Measurements from ENCODE around the gene RBBP7.
"Not testable (repeated sequence)": the region's sequence is repeated elsewhere in the genome, so short reads cannot be mapped to it uniquely, and the experiment has no call there.

Gene RBBP7

DNA sequence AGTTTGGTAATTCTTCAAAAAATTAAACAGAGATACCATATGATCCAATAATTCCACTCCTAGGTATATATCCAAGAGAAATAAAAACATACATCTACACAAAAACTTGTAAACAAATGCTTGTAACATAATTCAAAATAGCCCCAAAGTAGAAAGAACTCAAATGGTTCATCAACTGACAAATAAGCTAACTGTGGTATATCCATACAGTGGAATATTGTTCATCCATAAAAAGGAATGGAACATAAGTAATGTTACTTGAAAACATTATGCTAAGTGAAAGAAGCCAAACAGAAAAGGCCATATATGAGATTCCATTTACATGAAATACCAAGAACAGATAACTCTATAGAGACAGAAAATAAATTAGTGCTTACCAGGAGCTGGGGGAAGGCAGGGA, 13.4 kb downstream of the RBBP7 start:
- Histone ChIP-seq H3K9me3 (no peaks in the 10 kb centered on the region), H3K36me3 (peaks cover 53% of the 10 kb centered on the region), H3K27me3 (no peaks in the 10 kb centered on the region), H3K4me3 (ENCODE audit: low read depth, low read length) (no peak overlapping the region), H3K4me1 (no peaks in the 10 kb centered on the region)
- DNase-seq = no peak
- TF ChIP-seq, protein P1, sequence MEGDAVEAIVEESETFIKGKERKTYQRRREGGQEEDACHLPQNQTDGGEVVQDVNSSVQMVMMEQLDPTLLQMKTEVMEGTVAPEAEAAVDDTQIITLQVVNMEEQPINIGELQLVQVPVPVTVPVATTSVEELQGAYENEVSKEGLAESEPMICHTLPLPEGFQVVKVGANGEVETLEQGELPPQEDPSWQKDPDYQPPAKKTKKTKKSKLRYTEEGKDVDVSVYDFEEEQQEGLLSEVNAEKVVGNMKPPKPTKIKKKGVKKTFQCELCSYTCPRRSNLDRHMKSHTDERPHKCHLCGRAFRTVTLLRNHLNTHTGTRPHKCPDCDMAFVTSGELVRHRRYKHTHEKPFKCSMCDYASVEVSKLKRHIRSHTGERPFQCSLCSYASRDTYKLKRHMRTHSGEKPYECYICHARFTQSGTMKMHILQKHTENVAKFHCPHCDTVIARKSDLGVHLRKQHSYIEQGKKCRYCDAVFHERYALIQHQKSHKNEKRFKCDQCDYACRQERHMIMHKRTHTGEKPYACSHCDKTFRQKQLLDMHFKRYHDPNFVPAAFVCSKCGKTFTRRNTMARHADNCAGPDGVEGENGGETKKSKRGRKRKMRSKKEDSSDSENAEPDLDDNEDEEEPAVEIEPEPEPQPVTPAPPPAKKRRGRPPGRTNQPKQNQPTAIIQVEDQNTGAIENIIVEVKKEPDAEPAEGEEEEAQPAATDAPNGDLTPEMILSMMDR (IDR thresholded peaks at IDR 0.05; ENCODE audit: low read depth, low read length) = no peak

DNA sequence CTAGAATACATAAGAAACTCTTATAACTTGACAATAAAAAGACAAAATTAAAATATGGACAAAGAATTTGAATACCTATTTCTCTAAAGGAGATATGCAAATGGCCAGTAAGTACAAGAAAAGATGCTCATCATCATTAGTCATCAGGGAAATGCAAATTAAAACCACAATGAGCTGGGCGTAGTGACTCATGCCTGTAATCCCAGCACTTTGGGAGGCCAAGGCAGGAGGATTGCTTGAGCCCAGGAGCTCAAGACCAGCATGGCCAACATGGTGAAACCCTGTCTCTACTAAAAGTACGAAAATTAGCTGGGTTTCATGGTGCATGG, 14.1 kb downstream of the RBBP7 start:
- H3K36me3 ChIP-seq = peaks cover 46% of the 10 kb centered on the region
- DNase-seq = not testable (repeated sequence)

GRCh38 chrX:16855363-16856075, 14.6 kb downstream of the RBBP7 start:
- Histone ChIP-seq H3K27me3 (no peaks in the 10 kb centered on the region), H3K4me3 (ENCODE audit: low read depth, low read length) (no peak overlapping the region), H3K36me3 (peaks cover 44% of the 10 kb centered on the region), H3K4me1 (no peaks in the 10 kb centered on the region), H3K9me3 (no peaks in the 10 kb centered on the region)
- TF ChIP-seq, protein P1 (IDR thresholded peaks at IDR 0.05; ENCODE audit: low read depth, low read length) = no peak
- DNase-seq = no peak

More for the DNA sequence above, 14.1 kb downstream of the RBBP7 start:
- not testable (repeated sequence) for H3K9me3 ChIP-seq; H3K4me1 ChIP-seq; H3K4me3 ChIP-seq (ENCODE audit: low read depth, low read length); H3K27me3 ChIP-seq

- Histone ChIP-seq H3K27me3 (no peaks in the 10 kb centered on the region), H3K36me3 (peaks cover 30% of the 10 kb centered on the region), H3K4me3 (ENCODE audit: low read depth, low read length) (no peak overlapping the region), H3K4me1 (no peaks in the 10 kb centered on the region), H3K9me3 (no peaks in the 10 kb centered on the region)
- TF ChIP-seq, protein P1 (IDR thresholded peaks at IDR 0.05; ENCODE audit: low read depth, low read length) = no peak
- DNase-seq = no peak
Measured at GRCh38 chrX:16853537-16853936, 16.6 kb downstream of the RBBP7 start.

DNA sequence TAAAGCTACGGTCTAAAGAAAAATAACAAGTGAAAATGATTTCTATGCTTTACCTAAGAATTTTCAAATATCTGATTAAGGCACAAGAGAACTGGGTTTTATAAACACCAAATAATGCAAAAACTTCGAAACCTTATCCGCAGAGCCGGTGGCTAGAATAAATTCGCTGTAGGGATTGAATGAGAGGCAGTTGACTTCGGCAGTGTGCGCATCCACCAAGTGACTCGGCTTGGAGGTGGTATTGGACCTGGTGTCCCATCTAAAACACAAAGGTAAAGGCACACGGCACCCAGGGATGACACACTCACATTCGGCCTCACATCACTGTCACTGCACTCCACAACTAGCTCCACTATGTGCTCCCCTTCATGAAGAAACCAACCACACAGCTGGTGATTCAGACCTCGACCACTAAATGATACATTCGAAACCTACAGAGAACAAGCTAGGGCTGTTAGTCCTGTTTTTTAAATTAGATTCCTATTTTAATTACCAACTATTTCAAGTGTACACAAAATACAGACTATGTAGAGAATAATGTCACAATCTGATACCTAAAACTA, 17.5 kb downstream of the RBBP7 start:
- no peaks in the 10 kb centered on the region for H3K4me1 ChIP-seq
- no peaks in the 10 kb centered on the region for H3K27me3 ChIP-seq
- DNase-seq = no peak
- H3K9me3 ChIP-seq = no peaks in the 10 kb centered on the region
- H3K36me3 ChIP-seq = peaks cover 22% of the 10 kb centered on the region
- no peak overlapping the region for H3K4me3 ChIP-seq (ENCODE audit: low read depth, low read length)
- TF ChIP-seq, protein P1 (IDR thresholded peaks at IDR 0.05; ENCODE audit: low read depth, low read length) = no peak

DNA sequence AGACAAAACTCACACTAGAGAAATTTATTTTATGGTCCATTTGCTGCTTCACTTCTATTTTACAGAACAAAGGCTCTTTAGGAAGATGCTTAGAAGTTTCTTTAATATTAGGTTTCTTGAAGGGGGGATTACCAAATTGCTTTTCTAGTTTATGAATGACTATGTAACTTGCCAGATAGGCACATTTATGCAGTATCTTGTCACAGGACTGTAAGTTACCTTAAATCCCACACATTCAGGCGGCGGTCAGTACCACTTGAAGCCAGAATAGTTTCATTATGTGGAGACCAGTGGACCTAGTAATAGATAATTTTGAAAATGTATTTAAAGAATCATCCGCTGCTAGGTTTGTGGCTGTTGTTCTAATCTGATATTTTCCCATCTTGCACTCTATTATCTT, 18.3 kb downstream of the RBBP7 start:
- Histone ChIP-seq H3K4me1 (no peaks in the 10 kb centered on the region), H3K36me3 (peaks cover 13% of the 10 kb centered on the region), H3K27me3 (no peaks in the 10 kb centered on the region), H3K4me3 (ENCODE audit: low read depth, low read length) (no peak overlapping the region), H3K9me3 (no peaks in the 10 kb centered on the region)
- TF ChIP-seq, protein P1 (IDR thresholded peaks at IDR 0.05; ENCODE audit: low read depth, low read length) = no peak
- DNase-seq = no peak

All from BE2C (cell line).